Gastroesophageal sphincter (tissue), 4 donors: ENCODE measurements around the gene SLCO3A1. TPM values are rescaled to one million over a fixed set of nuclear protein-coding genes. Genes with fewer than 3 reads are reported as not detected.
A peak's percentile ranks its signal among the peaks of the same experiment; 100 is the strongest.

ENCODE experiments used
- ATAC-seq: fragments of 150-250 bp; one replicate; pipeline ENCODE4 v1.9.1; 2016; ENCODE audit warnings: mild to moderate bottlenecking, moderate library complexity
- H3K27ac ChIP-seq, 4 donors: fragments of 200-600 bp; sonication (generic) in 3 of 4; 1 replicate in 3 of 4; 2 replicates in 1 of 4; pipeline ENCODE4 v1.5.1; 2016 to 2019
- H3K27me3 ChIP-seq: fragments of 200-600 bp; sonication (generic); one replicate; pipeline ENCODE4 v1.5.1; 2019
- H3K36me3 ChIP-seq, 2 donors: fragments of 200-600 bp; sonication (generic); one replicate each; pipeline ENCODE4 v1.5.1; 2019; ENCODE audit warnings: control low read depth in 1 of 2
- H3K4me1 ChIP-seq, 3 donors: fragments of 200-600 bp; sonication (generic); 1 replicate in 2 of 3; 2 replicates in 1 of 3; pipeline ENCODE4 v1.5.1; 2016 to 2019; ENCODE audit warnings: control low read depth in 2 of 3
- H3K4me3 ChIP-seq, 2 donors: fragments of 200-600 bp; sonication (generic); one replicate each; pipeline ENCODE4 v1.5.1; 2019; ENCODE audit warnings: mild to moderate bottlenecking in 1 of 2, moderate library complexity in 1 of 2
- H3K9me3 ChIP-seq, 3 donors: fragments of 200-600 bp; sonication (generic); one replicate each; pipeline ENCODE4 v1.5.1; 2017 to 2019; ENCODE audit warnings: control low read depth in 2 of 3
- EP300 ChIP-seq: sonication (generic); formaldehyde crosslinking; IDR thresholded peaks from one replicate; pipeline ENCODE4 v1.6.1; 2017; ENCODE audit warnings: antibody characterized with exemption, mild to moderate bottlenecking
- POLR2A ChIP-seq, 2 donors: fragments of 450-650 bp; IDR thresholded peaks; one replicate each; pipeline ENCODE4 v1.6.1; 2017; ENCODE audit warnings: antibody characterized with exemption in 2 of 2, mild to moderate bottlenecking in 2 of 2, moderate library complexity in 1 of 2
- POLR2AphosphoS5 ChIP-seq: sonication (generic); formaldehyde crosslinking; IDR thresholded peaks from one replicate; pipeline ENCODE4 v1.6.1; 2017; ENCODE audit warnings: antibody characterized with exemption
- WGBS, 2 donors: methylation state at CpG; one replicate each; pipeline ENCODE4 v1.1.5; 2018; ENCODE audit warnings: low coverage in 1 of 2; 5-methylcytosine and 5-hydroxymethylcytosine counted together
- total RNA-seq, 4 donors: library from RNA; depleted of rRNA; stranded (reverse); fragments of >200 nt; gene quantifications; one replicate each; pipeline ENCODE4 v1.1.0, GENCODE V29; 2016
- TF ChIP-seq, protein P1 (sequence below), 4 experiments: fragments of 200-600 bp in 2 of 4; fragments of 450-650 bp in 2 of 4; sonication (generic) in 1 of 4; IDR thresholded peaks; one replicate each; pipeline ENCODE4 v1.5.1; 2017 to 2019; ENCODE audit warnings: antibody characterized with exemption in 4 of 4, mild to moderate bottlenecking in 2 of 4, moderate library complexity in 2 of 4

The SLCO3A1 gene
- total RNA-seq, 4 donors from 2014 or later = 10.1 to 14.4 (median 12.1) TPM

DNA sequence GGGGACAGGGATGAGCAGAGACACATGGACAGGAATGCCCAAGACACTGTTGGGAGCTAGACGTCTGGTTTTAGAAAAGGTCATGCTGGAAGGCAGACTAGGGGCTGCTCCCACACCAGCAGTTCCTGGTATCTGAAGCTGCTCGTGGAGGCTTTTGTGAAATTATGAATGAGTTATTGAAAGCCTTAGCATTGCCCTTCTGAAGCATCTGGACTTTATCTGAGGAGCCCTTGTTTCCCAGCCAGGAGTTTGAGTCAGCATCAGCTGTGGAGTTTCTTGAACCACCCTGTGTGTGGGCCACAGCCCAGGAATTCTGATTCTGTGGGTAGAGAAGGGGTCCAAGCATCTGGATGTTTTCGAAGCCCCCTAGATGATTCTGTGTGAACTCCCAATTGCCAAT lies 258.7 kb downstream of the SLCO3A1 start:
- WGBS, 2 donors = 14% methylated on average over 2 of the region's 3 CpGs; no CpG with 5 or more reads in 1 of the 2 donors
- ATAC-seq = no peak
- H3K27me3 ChIP-seq = no peaks in the 10 kb centered on the region
- no peaks in the 10 kb centered on the region for H3K9me3 ChIP-seq
- peaks cover 0 to 18% (median 0%) of the 10 kb centered on the region in 3 donors for H3K4me1 ChIP-seq
- peaks cover 0 to 17% of the 10 kb centered on the region in 2 donors for H3K36me3 ChIP-seq
- TF ChIP-seq POLR2A (IDR thresholded peaks at IDR 0.05) (no peak), POLR2AphosphoS5 (peak; percentile 5), EP300 (no peak)
- TF ChIP-seq, protein P1, sequence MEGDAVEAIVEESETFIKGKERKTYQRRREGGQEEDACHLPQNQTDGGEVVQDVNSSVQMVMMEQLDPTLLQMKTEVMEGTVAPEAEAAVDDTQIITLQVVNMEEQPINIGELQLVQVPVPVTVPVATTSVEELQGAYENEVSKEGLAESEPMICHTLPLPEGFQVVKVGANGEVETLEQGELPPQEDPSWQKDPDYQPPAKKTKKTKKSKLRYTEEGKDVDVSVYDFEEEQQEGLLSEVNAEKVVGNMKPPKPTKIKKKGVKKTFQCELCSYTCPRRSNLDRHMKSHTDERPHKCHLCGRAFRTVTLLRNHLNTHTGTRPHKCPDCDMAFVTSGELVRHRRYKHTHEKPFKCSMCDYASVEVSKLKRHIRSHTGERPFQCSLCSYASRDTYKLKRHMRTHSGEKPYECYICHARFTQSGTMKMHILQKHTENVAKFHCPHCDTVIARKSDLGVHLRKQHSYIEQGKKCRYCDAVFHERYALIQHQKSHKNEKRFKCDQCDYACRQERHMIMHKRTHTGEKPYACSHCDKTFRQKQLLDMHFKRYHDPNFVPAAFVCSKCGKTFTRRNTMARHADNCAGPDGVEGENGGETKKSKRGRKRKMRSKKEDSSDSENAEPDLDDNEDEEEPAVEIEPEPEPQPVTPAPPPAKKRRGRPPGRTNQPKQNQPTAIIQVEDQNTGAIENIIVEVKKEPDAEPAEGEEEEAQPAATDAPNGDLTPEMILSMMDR (IDR thresholded peaks at IDR 0.05) = no peak
- H3K27ac ChIP-seq = no peak overlapping the region
- H3K4me3 ChIP-seq = no peak overlapping the region

DNA sequence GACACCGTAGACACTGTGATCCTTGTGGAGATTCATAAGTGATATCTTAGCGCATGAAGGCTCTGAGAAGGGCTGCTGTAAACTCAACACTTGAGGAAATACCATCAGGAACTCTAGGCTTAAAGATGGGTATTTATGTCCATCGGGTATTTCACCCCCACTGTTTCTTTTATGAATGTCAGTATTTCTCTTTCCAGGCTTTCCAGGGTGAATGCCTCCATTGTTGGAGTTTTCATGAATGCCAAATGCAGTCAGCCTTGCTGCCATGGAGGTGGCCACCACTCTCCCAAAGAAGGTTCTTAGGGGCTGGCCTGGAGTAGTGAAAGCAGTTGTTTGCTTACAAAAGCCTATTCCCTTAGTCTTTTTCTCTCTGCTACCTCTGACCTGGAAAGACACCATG lies 259.2 kb downstream of the SLCO3A1 start:
- Histone ChIP-seq H3K36me3 (peaks cover 0 to 17% of the 10 kb centered on the region in 2 donors), H3K4me1 (peaks cover 0 to 23% (median 4%) of the 10 kb centered on the region in 3 donors), H3K27me3 (no peaks in the 10 kb centered on the region), H3K4me3 (no peak overlapping the region), H3K9me3 (no peaks in the 10 kb centered on the region), H3K27ac (no peak overlapping the region)
- no peak for ATAC-seq
- WGBS, 2 donors = 63 to 77% methylated on average over 1 to 3 of the region's 3 CpGs
- TF ChIP-seq POLR2A (IDR thresholded peaks at IDR 0.05) (no peak), EP300 (no peak), POLR2AphosphoS5 (no peak)
- TF ChIP-seq, protein P1 (IDR thresholded peaks at IDR 0.05) = no peak

DNA sequence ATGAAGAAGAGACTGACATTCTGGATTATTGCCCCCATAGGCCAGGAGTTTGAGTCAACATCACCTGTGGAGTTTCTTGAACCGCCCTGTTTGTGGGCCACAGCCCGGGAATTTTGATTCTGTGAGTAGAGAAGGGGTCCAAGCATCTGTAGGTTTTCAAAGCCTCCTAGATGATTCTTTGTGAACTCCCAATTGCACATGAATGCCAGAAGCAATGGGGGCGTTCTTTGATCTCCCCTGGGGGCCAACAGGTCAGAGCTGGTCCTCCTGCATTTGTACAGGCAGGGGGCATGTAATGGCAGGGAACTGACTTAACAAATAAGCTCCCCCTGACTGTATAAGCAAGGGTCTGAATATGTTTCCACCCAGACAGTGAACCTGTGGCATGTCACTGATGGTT lies 260.3 kb downstream of the SLCO3A1 start:
- Histone ChIP-seq H3K9me3 (no peaks in the 10 kb centered on the region), H3K4me3 (no peak overlapping the region), H3K27me3 (no peaks in the 10 kb centered on the region), H3K27ac (no peak overlapping the region), H3K4me1 (peaks cover 0 to 29% (median 6%) of the 10 kb centered on the region in 3 donors), H3K36me3 (peaks cover 0 to 17% of the 10 kb centered on the region in 2 donors)
- ATAC-seq = no peak
- TF ChIP-seq, protein P1 (IDR thresholded peaks at IDR 0.05) = no peak
- TF ChIP-seq POLR2AphosphoS5 (no peak), POLR2A (IDR thresholded peaks at IDR 0.05) (no peak), EP300 (no peak)
- WGBS, 2 donors = 88% methylated on average over 2 of the region's 3 CpGs; no CpG with 5 or more reads in 1 of the 2 donors

DNA sequence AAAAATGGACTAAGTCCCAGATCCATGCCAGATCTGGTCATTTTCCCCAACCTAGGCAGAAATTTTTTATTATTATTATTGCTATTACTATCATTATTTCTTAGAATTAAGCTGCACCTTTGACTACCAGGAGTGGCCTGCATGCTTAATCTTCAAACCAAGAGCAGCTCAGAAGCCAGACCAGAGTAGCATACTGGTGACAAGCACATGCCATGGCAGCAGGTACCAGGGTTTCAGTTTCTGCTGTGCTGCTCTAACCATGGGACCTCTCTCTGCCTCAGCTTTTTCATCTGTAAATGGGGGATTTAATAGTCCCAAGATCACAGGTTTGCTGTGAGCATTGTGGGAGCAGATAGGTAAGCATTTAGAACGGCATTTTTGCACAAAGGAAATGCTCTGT lies 262.3 kb downstream of the SLCO3A1 start:
- 100% methylated on average over 1 of the region's 1 CpG for WGBS, 2 donors
- no peaks in the 10 kb centered on the region for H3K27me3 ChIP-seq
- ATAC-seq = no peak

DNA sequence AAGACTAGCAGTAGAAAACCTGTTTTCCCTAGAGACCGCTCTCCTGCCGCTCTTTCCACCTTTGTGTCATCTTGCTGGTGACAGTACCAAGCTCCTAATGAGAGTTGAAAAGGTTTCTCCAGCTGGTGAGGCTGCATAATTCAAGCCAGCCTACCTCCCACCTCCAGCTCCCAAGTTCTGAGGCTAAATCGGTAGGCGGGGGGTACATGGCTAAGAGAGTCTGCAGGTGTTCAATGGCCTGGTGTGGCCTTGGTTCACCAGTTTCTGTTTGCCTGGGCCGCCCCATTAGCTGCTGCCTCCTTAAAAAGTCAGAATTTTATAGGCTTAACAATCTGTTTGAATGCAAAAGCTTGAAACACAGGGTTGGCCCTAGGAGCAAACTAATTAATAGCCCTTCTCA lies 262.8 kb downstream of the SLCO3A1 start:
- Histone ChIP-seq H3K4me3 (no peak overlapping the region), H3K9me3 (no peaks in the 10 kb centered on the region), H3K4me1 (peaks cover 0 to 27% (median 6%) of the 10 kb centered on the region in 3 donors), H3K27me3 (no peaks in the 10 kb centered on the region), H3K27ac (no peak overlapping the region), H3K36me3 (peaks cover 0 to 28% of the 10 kb centered on the region in 2 donors)
- no peak for ATAC-seq
- WGBS, 2 donors = 97 to 100% methylated on average over 2 to 5 of the region's 5 CpGs
- TF ChIP-seq POLR2A (IDR thresholded peaks at IDR 0.05) = no peak
- TF ChIP-seq, protein P1 (IDR thresholded peaks at IDR 0.05) = no peak
- TF ChIP-seq EP300 = no peak
- TF ChIP-seq POLR2AphosphoS5 = no peak

More for the DNA sequence above, 262.3 kb downstream of the SLCO3A1 start:
- H3K4me1 ChIP-seq = peaks cover 0 to 29% (median 6%) of the 10 kb centered on the region in 3 donors
- no peaks in the 10 kb centered on the region for H3K9me3 ChIP-seq
- no peak overlapping the region for H3K4me3 ChIP-seq
- H3K36me3 ChIP-seq = peaks cover 0 to 23% of the 10 kb centered on the region in 2 donors
- TF ChIP-seq POLR2A (IDR thresholded peaks at IDR 0.05) = no peak
- TF ChIP-seq, protein P1 (IDR thresholded peaks at IDR 0.05) = no peak
- TF ChIP-seq POLR2AphosphoS5 = no peak
- no peak for TF ChIP-seq EP300
- no peak overlapping the region for H3K27ac ChIP-seq
